Activated CD8-positive, alpha-beta T cell treated with anti-CD3 and anti-CD28 coated beads for 36 hours (primary cell): Measurements from ENCODE around the gene OBSCN. TPM values are rescaled to one million over a fixed set of nuclear protein-coding genes. Genes with fewer than 3 reads are reported as not detected.
"Not testable (repeated sequence)": the region's sequence is repeated elsewhere in the genome, so short reads cannot be mapped to it uniquely, and the experiment has no call there.

Experiments
- ATAC-seq: fragments of 200-7000 bp; cut with Tn5 transposase; one replicate; pipeline ENCODE4 v1.10.0; 2021; ENCODE audit warnings: mild to moderate bottlenecking, moderate library complexity
- CTCF ChIA-PET: fragments of 350-600 bp; sonication (Branson Sonifier 250); formaldehyde crosslinking; loops from one replicate; lab custom pipeline; 2021; ENCODE audit warnings: antibody characterized with exemption; lab: Charles Lee
- POLR2A ChIA-PET: fragments of 350-600 bp; sonication (Branson Sonifier 250); formaldehyde crosslinking; loops from one replicate; lab custom pipeline; 2021; ENCODE audit warnings: antibody characterized with exemption; lab: Charles Lee
- DNase-seq: peaks from one replicate; pipeline ENCODE4 v3.0.0-alpha.2; 2020
- H3K27ac Mint-ChIP-seq: one replicate; pipeline ENCODE4 v1.8.0; 2021; ENCODE audit warnings: mild to moderate bottlenecking, mixed read lengths
- H3K27me3 Mint-ChIP-seq: one replicate; pipeline ENCODE4 v1.8.0; 2021; ENCODE audit warnings: mixed read lengths
- H3K36me3 Mint-ChIP-seq: one replicate; pipeline ENCODE4 v1.8.0; 2021; ENCODE audit warnings: low read depth, mixed read lengths
- H3K4me1 Mint-ChIP-seq: one replicate; pipeline ENCODE4 v1.8.0; 2021; ENCODE audit warnings: low read depth, mixed read lengths
- H3K4me3 Mint-ChIP-seq: one replicate; pipeline ENCODE4 v1.8.0; 2021; ENCODE audit warnings: mild to moderate bottlenecking, moderate library complexity, mixed read lengths
- H3K9me3 Mint-ChIP-seq: one replicate; pipeline ENCODE4 v1.8.0; 2021; ENCODE audit warnings: mixed read lengths
- CTCF ChIP-seq: fragments of 200-600 bp; IDR thresholded peaks from one replicate; pipeline ENCODE4 v1.8.0; 2022; ENCODE audit warnings: antibody characterized with exemption, mild to moderate bottlenecking
- intact Hi-C: fragments of 100-400 bp; cut with micrococcal nuclease; formaldehyde crosslinking; loops from one replicate; pipeline ENCODE4 v1.10.0; 2022
- total RNA-seq, 2 experiments: library from RNA; stranded (reverse); gene quantifications; one replicate each; pipeline ENCODE4 v1.2.3, GENCODE V29; 2021

The OBSCN gene
- total RNA-seq, 2 experiments from 2014 or later, result 21.6 to 23.7 TPM

- H3K9me3 Mint-ChIP-seq, result no peaks in the 10 kb centered on the region
- TF ChIP-seq CTCF, result no peak
- CTCF ChIA-PET, result no interaction called here
- DNase-seq (no peak), ATAC-seq (no peak)
- POLR2A ChIA-PET, result no interaction called here
- H3K4me1 Mint-ChIP-seq, result peaks cover 5% of the 10 kb centered on the region
- H3K4me3 Mint-ChIP-seq, result no peak overlapping the region
- peaks cover 6% of the 10 kb centered on the region for H3K36me3 Mint-ChIP-seq
- H3K27me3 Mint-ChIP-seq, result no peaks in the 10 kb centered on the region
- H3K27ac Mint-ChIP-seq, result no peak overlapping the region
- intact Hi-C loops, result no loop called here
Measured at GRCh38 chr1:228217551-228218344, 9.9 kb downstream of the OBSCN start.

DNA sequence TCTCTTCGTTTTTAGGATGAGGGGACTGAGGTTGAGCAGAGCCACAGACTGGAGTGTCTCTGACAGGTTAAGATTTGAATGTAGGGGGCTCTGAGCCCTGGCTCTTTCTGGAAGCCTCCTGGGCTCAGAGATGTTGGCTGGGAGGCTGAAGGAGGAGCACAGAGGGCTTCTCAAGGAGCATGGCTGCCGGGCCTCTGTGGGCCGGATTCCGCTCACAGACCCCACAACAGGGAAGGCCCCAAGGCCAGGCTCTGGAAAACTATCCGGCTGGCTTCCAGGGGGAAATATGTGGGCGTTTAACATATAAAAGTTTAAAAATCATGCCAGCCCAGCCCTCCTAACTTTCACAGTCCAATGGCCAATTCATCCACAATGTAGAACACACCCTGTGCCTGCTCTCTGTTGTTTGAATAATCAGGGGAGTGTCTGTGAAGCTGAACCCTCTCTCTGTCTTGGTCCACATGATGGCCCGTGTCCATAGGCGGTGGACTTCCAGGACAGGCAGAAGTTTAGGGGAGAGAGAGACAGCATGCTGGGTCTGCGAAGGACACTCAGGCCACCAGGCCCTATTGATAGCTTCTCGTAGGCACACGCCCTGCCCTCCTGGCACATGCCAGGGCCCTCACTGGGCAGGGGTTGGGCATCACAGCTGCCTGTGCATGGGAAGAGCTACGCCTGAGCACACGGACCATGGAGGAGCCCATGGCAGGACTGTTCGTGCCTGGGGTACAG is 10.8 kb downstream of the OBSCN start:
- CTCF ChIA-PET, result no interaction called here
- no peak for TF ChIP-seq CTCF
- Mint-ChIP-seq H3K36me3 (peaks cover 15% of the 10 kb centered on the region), H3K27me3 (no peaks in the 10 kb centered on the region), H3K4me3 (no peak overlapping the region), H3K9me3 (peaks cover 2% of the 10 kb centered on the region), H3K27ac (no peak overlapping the region), H3K4me1 (peaks cover 3% of the 10 kb centered on the region)
- intact Hi-C loops, result no loop called here
- DNase-seq, result no peak
- no peak for ATAC-seq
- POLR2A ChIA-PET, result no interaction called here

GRCh38 chr1:228219245-228219961 is 11.6 kb downstream of the OBSCN start:
- POLR2A ChIA-PET, result no interaction called here

DNA sequence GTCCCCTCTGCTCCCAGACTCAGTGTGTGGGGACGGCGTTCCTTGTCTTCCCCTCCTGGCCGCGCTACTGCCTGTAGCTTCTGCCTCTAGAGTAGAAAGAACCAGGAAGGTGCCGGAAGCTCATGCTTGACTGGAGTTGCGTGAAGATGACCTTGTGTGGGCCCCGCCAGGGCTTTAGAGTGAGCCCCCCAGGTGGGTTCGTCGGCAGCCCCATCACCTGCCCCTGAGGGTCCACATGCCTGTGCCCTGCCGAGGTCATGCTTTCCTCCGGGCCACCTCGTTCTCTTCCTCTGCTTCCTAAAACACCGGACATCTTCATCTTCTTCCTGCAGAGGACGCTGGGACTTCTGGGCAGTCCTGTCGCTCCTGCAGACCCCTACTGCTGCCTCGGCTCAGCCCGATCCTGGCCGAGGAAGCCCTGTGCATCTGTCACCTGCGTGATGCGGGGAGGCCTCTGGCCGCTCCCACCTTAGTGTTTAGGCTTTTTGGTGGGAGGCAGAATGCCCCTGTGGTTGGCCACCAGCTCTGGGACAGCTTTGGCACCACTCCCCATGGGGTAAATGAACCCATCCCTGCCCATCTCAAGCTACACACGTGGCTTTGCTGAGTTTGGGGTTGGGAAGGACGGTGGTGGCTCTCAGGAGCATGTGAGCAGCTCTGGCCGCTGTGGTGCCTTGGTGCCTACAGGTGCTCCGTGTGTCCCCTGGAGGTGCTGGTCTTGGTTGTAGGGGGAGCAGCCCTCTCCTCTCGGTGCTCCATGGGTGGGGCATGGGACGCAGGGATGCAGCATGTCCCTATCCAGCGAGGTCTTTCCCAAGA is 12.3 kb downstream of the OBSCN start:
- H3K27ac Mint-ChIP-seq, result no peak overlapping the region
- ChIA-PET POLR2A (no interaction called here), CTCF (no interaction called here)
- intact Hi-C loops, result no loop called here
- DNase-seq, result no peak
- no peaks in the 10 kb centered on the region for H3K27me3 Mint-ChIP-seq
- H3K4me3 Mint-ChIP-seq, result no peak overlapping the region
- no peak for ATAC-seq
- H3K36me3 Mint-ChIP-seq, result peaks cover 30% of the 10 kb centered on the region
- no peak for TF ChIP-seq CTCF
- H3K9me3 Mint-ChIP-seq, result peaks cover 9% of the 10 kb centered on the region
- H3K4me1 Mint-ChIP-seq, result no peaks in the 10 kb centered on the region

More at GRCh38 chr1:228219245-228219961, 11.6 kb downstream of the OBSCN start:
- H3K36me3 Mint-ChIP-seq, result peaks cover 23% of the 10 kb centered on the region
- H3K9me3 Mint-ChIP-seq, result peaks cover 7% of the 10 kb centered on the region
- no peak overlapping the region for H3K27ac Mint-ChIP-seq
- peaks cover 3% of the 10 kb centered on the region for H3K4me1 Mint-ChIP-seq
- intact Hi-C loops, result no loop called here
- TF ChIP-seq CTCF, result no peak
- DNase-seq, result no peak
- no peak for ATAC-seq
- H3K27me3 Mint-ChIP-seq, result no peaks in the 10 kb centered on the region
- CTCF ChIA-PET, result no interaction called here
- H3K4me3 Mint-ChIP-seq, result no peak overlapping the region

DNA sequence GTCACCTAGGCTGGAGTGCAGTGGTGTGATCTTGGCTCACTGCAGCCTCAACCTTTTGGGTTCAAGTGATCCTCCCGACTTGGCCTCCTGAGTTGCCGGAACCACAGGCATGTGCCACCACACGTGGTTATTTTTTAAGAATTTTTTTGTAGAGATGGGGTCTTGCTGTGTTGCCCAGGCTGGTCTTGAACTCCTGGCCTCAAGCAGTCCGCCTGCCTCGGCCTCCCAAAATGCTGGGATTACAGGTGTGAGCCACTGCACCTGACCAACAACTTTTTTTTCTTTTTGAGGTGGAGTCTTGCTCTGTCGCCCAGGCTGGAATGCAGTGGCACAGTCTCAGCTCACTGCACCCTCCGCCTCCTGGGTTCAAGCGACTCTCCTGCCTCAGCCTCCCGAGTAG is 13.3 kb downstream of the OBSCN start:
- H3K4me3 Mint-ChIP-seq, H3K4me1 Mint-ChIP-seq, H3K27ac Mint-ChIP-seq, POLR2A ChIA-PET, DNase-seq, intact Hi-C loops, CTCF ChIA-PET, ATAC-seq, H3K27me3 Mint-ChIP-seq: not testable (repeated sequence)
- Mint-ChIP-seq H3K36me3 (peaks cover 37% of the 10 kb centered on the region), H3K9me3 (peaks cover 11% of the 10 kb centered on the region)
